H9 (cell line): ENCODE measurements around the gene ATF5. TPM values are rescaled to one million over a fixed set of nuclear protein-coding genes. Genes with fewer than 3 reads are reported as not detected.

Source experiments
- DNase-seq: peaks from one replicate; pipeline ENCODE4 v3.0.0-alpha.2; 2017
- H2AFZ ChIP-seq: one replicate; pipeline ENCODE4 v1.6.1; 2013; ENCODE audit warnings: mild to moderate bottlenecking, low read length, control low read depth, moderate library complexity
- H2AK5ac ChIP-seq: 2 replicates; pipeline ENCODE4 v1.6.1; 2013; ENCODE audit warnings: low read length, control low read depth, mixed read lengths; ENCODE audit not compliant: insufficient read length
- H2BK120ac ChIP-seq: one replicate; pipeline ENCODE4 v1.6.1; 2013; ENCODE audit warnings: low read depth, mild to moderate bottlenecking, low read length, control low read depth, inconsistent platforms; ENCODE audit not compliant: poor library complexity, severe bottlenecking
- H2BK12ac ChIP-seq: 2 replicates; pipeline ENCODE4 v1.6.1; 2013; ENCODE audit warnings: low read length, control low read depth, mixed read lengths, low read depth; ENCODE audit not compliant: insufficient read length
- H2BK15ac ChIP-seq: 2 replicates; pipeline ENCODE4 v1.6.1; 2013; ENCODE audit warnings: low read depth, low read length, control low read depth
- H2BK20ac ChIP-seq: one replicate; pipeline ENCODE4 v1.6.1; 2013; ENCODE audit warnings: low read depth, mild to moderate bottlenecking, low read length, control low read depth, inconsistent platforms; ENCODE audit not compliant: poor library complexity, severe bottlenecking
- H2BK5ac ChIP-seq: 2 replicates; pipeline ENCODE4 v1.6.1; 2013; ENCODE audit warnings: low read length, control low read depth, mixed read lengths; ENCODE audit not compliant: insufficient read length
- H3K14ac ChIP-seq: 2 replicates; pipeline ENCODE4 v1.6.1; 2013; ENCODE audit warnings: low read length, control low read depth; ENCODE audit not compliant: insufficient read depth
- H3K18ac ChIP-seq: 2 replicates; pipeline ENCODE4 v1.6.1; 2013; ENCODE audit warnings: low read depth, mild to moderate bottlenecking, mixed read lengths, low read length, control low read depth; ENCODE audit not compliant: insufficient read length
- H3K23ac ChIP-seq: 2 replicates; pipeline ENCODE4 v1.6.1; 2013; ENCODE audit warnings: low read length, control low read depth, mixed read lengths, low read depth; ENCODE audit not compliant: insufficient read length
- H3K23me2 ChIP-seq: 2 replicates; pipeline ENCODE4 v1.6.1; 2013; ENCODE audit warnings: low read depth, mild to moderate bottlenecking, mixed read lengths, low read length, control low read depth; ENCODE audit not compliant: insufficient read length, poor library complexity, severe bottlenecking
- H3K27ac ChIP-seq: 2 replicates; pipeline ENCODE4 v1.5.1; 2013; ENCODE audit warnings: low read length, control low read depth, mixed read lengths, low read depth; ENCODE audit not compliant: insufficient read length
- H3K27me3 ChIP-seq: 2 replicates; pipeline ENCODE4 v1.6.1; 2013; ENCODE audit warnings: low read length, control low read depth, inconsistent platforms; ENCODE audit not compliant: insufficient read depth
- H3K4ac ChIP-seq: 2 replicates; pipeline ENCODE4 v1.6.1; 2013; ENCODE audit warnings: low read depth, mild to moderate bottlenecking, control low read depth, inconsistent platforms, low read length, moderate library complexity
- H3K4me1 ChIP-seq: 2 replicates; pipeline ENCODE4 v1.6.1; 2013; ENCODE audit warnings: low read length, control low read depth, inconsistent platforms; ENCODE audit not compliant: insufficient read depth
- H3K4me2 ChIP-seq: 2 replicates; pipeline ENCODE4 v1.6.1; 2013; ENCODE audit warnings: low read length, control low read depth, mixed read lengths; ENCODE audit not compliant: insufficient read length, insufficient read depth
- H3K56ac ChIP-seq: 2 replicates; pipeline ENCODE4 v1.6.1; 2013; ENCODE audit warnings: low read depth, mild to moderate bottlenecking, mixed read lengths, low read length, control low read depth; ENCODE audit not compliant: insufficient read length
- H3K79me1 ChIP-seq: 2 replicates; pipeline ENCODE4 v1.6.1; 2013; ENCODE audit warnings: low read depth, mild to moderate bottlenecking, moderate library complexity, low read length, control low read depth, inconsistent platforms; ENCODE audit not compliant: insufficient read depth, poor library complexity, severe bottlenecking
- H3K79me2 ChIP-seq: 2 replicates; pipeline ENCODE4 v1.6.1; 2013; ENCODE audit warnings: low read length, control low read depth, inconsistent platforms; ENCODE audit not compliant: insufficient read depth
- H3K9ac ChIP-seq: 2 replicates; pipeline ENCODE4 v1.6.1; 2013; ENCODE audit warnings: low read length, control low read depth, mixed read lengths; ENCODE audit not compliant: insufficient read length; ENCODE audit errors: extremely low read depth
- H3K9me3 ChIP-seq: one replicate; pipeline ENCODE4 v1.6.1; 2013; ENCODE audit warnings: low read depth, low read length, inconsistent platforms; ENCODE audit not compliant: control insufficient read depth
- H3T11ph ChIP-seq: one replicate; pipeline ENCODE4 v1.6.1; 2013; ENCODE audit warnings: mild to moderate bottlenecking, low read length, control low read depth, inconsistent platforms
- H4K20me1 ChIP-seq: one replicate; pipeline ENCODE4 v1.6.1; 2013; ENCODE audit not compliant: control insufficient read depth, insufficient read length, insufficient read depth
- H4K5ac ChIP-seq: 2 replicates; pipeline ENCODE4 v1.6.1; 2013; ENCODE audit warnings: low read depth, mild to moderate bottlenecking, mixed read lengths, low read length, control low read depth; ENCODE audit not compliant: insufficient read length
- H4K8ac ChIP-seq: replicated peaks from 2 replicates; pipeline ENCODE4 v1.6.1; 2013; ENCODE audit warnings: low read length, control low read depth, mixed read lengths, low read depth; ENCODE audit not compliant: insufficient read length
- H4K91ac ChIP-seq: 2 replicates; pipeline ENCODE4 v1.6.1; 2013; ENCODE audit warnings: low read depth, mild to moderate bottlenecking, moderate library complexity, mixed read lengths, low read length, control low read depth; ENCODE audit not compliant: insufficient read length
- H3K27ac Mint-ChIP-seq, 3 experiments: 2 replicates in 2 of 3; 3 replicates in 1 of 3; pipeline ENCODE4 v1.8.0; 2020 to 2021; ENCODE audit warnings: mixed read lengths in 3 of 3, mild to moderate bottlenecking in 1 of 3, moderate library complexity in 1 of 3
- H3K27me3 Mint-ChIP-seq: 2 replicates; pipeline ENCODE4 v1.8.0; 2021; ENCODE audit warnings: low read depth, mild to moderate bottlenecking, moderate library complexity, mixed read lengths
- H3K36me3 Mint-ChIP-seq, 3 experiments: 2 replicates in 2 of 3; 3 replicates in 1 of 3; pipeline ENCODE4 v1.8.0; 2020 to 2021; ENCODE audit warnings: low read depth in 3 of 3, mixed read lengths in 3 of 3; ENCODE audit not compliant: insufficient read depth in 1 of 3
- H3K4me1 Mint-ChIP-seq, 2 experiments: 2 replicates each; pipeline ENCODE4 v1.8.0; 2020; ENCODE audit warnings: mixed read lengths in 2 of 2
- H3K4me3 Mint-ChIP-seq, 2 experiments: 2 replicates in 1 of 2; 3 replicates in 1 of 2; pipeline ENCODE4 v1.8.0; 2020 to 2021; ENCODE audit warnings: mild to moderate bottlenecking in 2 of 2, mixed read lengths in 2 of 2, moderate library complexity in 1 of 2
- H3K9me3 Mint-ChIP-seq, 2 experiments: 2 replicates in 1 of 2; 3 replicates in 1 of 2; pipeline ENCODE4 v1.8.0; 2020; ENCODE audit warnings: mild to moderate bottlenecking in 2 of 2, mixed read lengths in 2 of 2, moderate library complexity in 1 of 2
- CTCF ChIP-seq: fragments of 200-600 bp; sonication (generic); conservative IDR thresholded peaks from 3 replicates; pipeline ENCODE4 v1.8.0; 2021; ENCODE audit warnings: antibody characterized with exemption, mild to moderate bottlenecking
- WGBS: extraction: QIAGEN DNeasy Blood & Tissue Kit; methylation state at CpG from one replicate; pipeline ENCODE4 v1.1.7; 2013; ENCODE audit warnings: missing lambda C conversion rate, low lambda C conversion rate, mixed read lengths; ENCODE audit not compliant: insufficient read length; ENCODE audit errors: extremely low coverage; 5-methylcytosine and 5-hydroxymethylcytosine counted together
- total RNA-seq: library from RNA; stranded (reverse); gene quantifications from 2 replicates; pipeline ENCODE4 v1.2.1, GENCODE V29; 2021

The ATF5 gene
- total RNA-seq, 1 experiment from 2014 or later = 18.5 TPM

GRCh38 chr19:49896863-49897621 is 32.0 kb upstream of the ATF5 start, which contains the start of gene IL4I1:
IL4I1 (minus strand) TSS chr19:49896887; CDS start chr19:49896160, 727 bp downstream.
- Histone ChIP-seq H2AK5ac (no peak within 1 kb of the TSS), H3K4ac (no peak within 1 kb of the TSS), H3K18ac (no peak within 1 kb of the TSS), H2BK20ac (no peak within 1 kb of the TSS), H3K4me1 (no peaks in the 10 kb centered on the region), H3K27ac (no peak within 1 kb of the TSS), H3K23me2 (no peaks in the 10 kb centered on the region), H3K23ac (no peak within 1 kb of the TSS), H3K4me2 (no peak within 1 kb of the TSS), H3K79me2 (no peaks in the 10 kb centered on the region), H4K8ac (no peak within 1 kb of the TSS), H2BK12ac (no peak within 1 kb of the TSS), H3K27me3 (no peaks in the 10 kb centered on the region), H3K9me3 (no peaks in the 10 kb centered on the region), H3T11ph (no peak within 1 kb of the TSS), H4K91ac (no peak within 1 kb of the TSS), H2AFZ (no peak within 1 kb of the TSS), H2BK5ac (no peak within 1 kb of the TSS), H4K5ac (no peak within 1 kb of the TSS), H4K20me1 (peaks cover 5% of the 10 kb centered on the region), H3K56ac (no peak within 1 kb of the TSS), H3K9ac (no peak within 1 kb of the TSS), H2BK120ac (no peak within 1 kb of the TSS), H2BK15ac (no peak within 1 kb of the TSS), H3K79me1 (no peaks in the 10 kb centered on the region), H3K14ac (no peak within 1 kb of the TSS; the same call in 1 of the 2 replicates)
- no CpG with 5 or more reads among the region's 20 CpGs for WGBS
- no peak for TF ChIP-seq CTCF
- H3K27ac Mint-ChIP-seq = 0 out of 7 replicates have a peak within 1 kb of the TSS, but pooled peaks of 1 of the 3 experiments have one; percentile 13
- peak within 1 kb of the TSS in 1 of 2 experiments; percentile 52; a peak in 2 of 5 replicates for H3K4me3 Mint-ChIP-seq
- peaks cover 8 to 19% of the 10 kb centered on the region in 2 experiments for H3K4me1 Mint-ChIP-seq
- no peaks in the 10 kb centered on the region for H3K36me3 Mint-ChIP-seq
- H3K27me3 Mint-ChIP-seq = peaks cover 44% of the 10 kb centered on the region
- no peaks in the 10 kb centered on the region for H3K9me3 Mint-ChIP-seq
- no peak for DNase-seq
